ENCODE data around the gene ADAT3.
"Not testable (repeated sequence)": the region's sequence is repeated elsewhere in the genome, so short reads cannot be mapped to it uniquely, and the experiment has no call there.

Gene ADAT3

GRCh38 chr19:1884719-1885334 lies 20.4 kb upstream of the ADAT3 start:
- FAIRE-seq: no peak

- peak; percentile 89 for FAIRE-seq
These were observed 19.6 kb upstream of the ADAT3 start, which contains the start of gene ABHD17A for GRCh38 chr19:1885398-1886119. TSS of gene ABHD17A (minus strand) at chr19:1885496. CDS start at chr19:1881566, 3,930 bp downstream.

- not testable (repeated sequence) for FAIRE-seq
These were observed 18.8 kb upstream of the ADAT3 start for GRCh38 chr19:1886360-1886759.

- no peak for FAIRE-seq
These were observed 16.8 kb upstream of the ADAT3 start for GRCh38 chr19:1888385-1888784.

GRCh38 chr19:1889907-1890306 lies 15.3 kb upstream of the ADAT3 start:
- no peak for FAIRE-seq

- no peak for FAIRE-seq
These were observed 11.4 kb upstream of the ADAT3 start for GRCh38 chr19:1893791-1894190.

GRCh38 chr19:1896508-1896907 lies 8.7 kb upstream of the ADAT3 start:
- FAIRE-seq: no peak

- no peak for FAIRE-seq
These were observed 3.2 kb upstream of the ADAT3 start for GRCh38 chr19:1901940-1902404.

- FAIRE-seq: no peak
These were observed 2.3 kb upstream of the ADAT3 start for GRCh38 chr19:1902923-1903322.

GRCh38 chr19:1904860-1905109 lies 414 bp upstream of the ADAT3 start:
- FAIRE-seq: no peak

- no peak for FAIRE-seq
These were observed 720 bp downstream of the ADAT3 start for GRCh38 chr19:1905863-1906375.

GRCh38 chr19:1906985-1907562 lies 1.9 kb downstream of the ADAT3 start:
- FAIRE-seq: no peak

- FAIRE-seq: no peak
These were observed 2.6 kb downstream of the ADAT3 start for GRCh38 chr19:1907563-1908363.

- FAIRE-seq: no peak
These were observed 3.1 kb downstream of the ADAT3 start for GRCh38 chr19:1908364-1908678.

GRCh38 chr19:1909761-1910080 lies 4.5 kb downstream of the ADAT3 start:
- no peak for FAIRE-seq

- FAIRE-seq: no peak
These were observed 5.0 kb downstream of the ADAT3 start for GRCh38 chr19:1910177-1910576.

- FAIRE-seq: no peak
These were observed 5.9 kb downstream of the ADAT3 start for GRCh38 chr19:1911098-1911497.

- FAIRE-seq: no peak
These were observed 6.8 kb downstream of the ADAT3 start for GRCh38 chr19:1911995-1912394.

GRCh38 chr19:1912760-1913505 lies 7.7 kb downstream of the ADAT3 start:
- no peak for FAIRE-seq

GRCh38 chr19:1913781-1914577 lies 8.8 kb downstream of the ADAT3 start:
- no peak for FAIRE-seq

GRCh38 chr19:1914826-1915341 lies 9.7 kb downstream of the ADAT3 start:
- no peak for FAIRE-seq

- no peak for FAIRE-seq
These were observed 11.9 kb downstream of the ADAT3 start for GRCh38 chr19:1917146-1917545.
